ENCODE measurements around the gene ZC3H12D. TPM values are rescaled to one million over a fixed set of nuclear protein-coding genes. Genes with fewer than 3 reads are reported as not detected.
A peak's percentile ranks its signal among the peaks of the same experiment; 100 is the strongest.

ZC3H12D gene
- total and polyA plus RNA-seq, 2 of the 13 experiments (the other 11 are each of a cell fraction or from before 2014, with no cell fraction given), result 1.2 to 2.7 TPM

- TF ChIP-seq ZNF629 (CRISPR knock-in tag; conservative IDR thresholded peaks at IDR 0.05) (no peak), SOX6 (IDR thresholded peaks at IDR 0.05) (no peak), SOX6 (CRISPR knock-in tag; IDR thresholded peaks at IDR 0.05) (peak; percentile 67), HOXA3 (CRISPR knock-in tag; IDR thresholded peaks at IDR 0.05) (peak; percentile 52; the same call in 1 of the 2 replicates), PRMT3 (CRISPR knock-in tag; IDR thresholded peaks at IDR 0.05; ENCODE audit: borderline replicate concordance, low read depth) (no peak), GATAD2A (CRISPR knock-in tag; IDR thresholded peaks at IDR 0.05) (peak; percentile 55), NONO (IDR thresholded peaks at IDR 0.05) (no peak), NONO (CRISPR knock-in tag; conservative IDR thresholded peaks at IDR 0.05) (peak; percentile 69), FOXO1 (CRISPR knock-in tag; IDR thresholded peaks at IDR 0.05) (peak; percentile 80), ZNF382 (CRISPR knock-in tag; IDR thresholded peaks at IDR 0.05; ENCODE audit: borderline replicate concordance) (no peak), LBX2 (CRISPR knock-in tag; IDR thresholded peaks at IDR 0.05; ENCODE audit: borderline replicate concordance) (peak; percentile 37; the same call in 1 of the 2 replicates), U2AF1 (optimal IDR thresholded peaks at IDR 0.05; ENCODE audit: low read depth, low read length) (no peak), GPN1 (CRISPR knock-in tag; IDR thresholded peaks at IDR 0.05; ENCODE audit: borderline replicate concordance) (peak; percentile 49; the same call in 1 of the 2 replicates), ZNF335 (CRISPR knock-in tag; IDR thresholded peaks at IDR 0.05) (no peak), ZNF598 (CRISPR knock-in tag; IDR thresholded peaks at IDR 0.05; ENCODE audit: borderline replicate concordance) (peak; percentile 23; the same call in 1 of the 2 replicates)
- TF ChIP-seq, protein P1, sequence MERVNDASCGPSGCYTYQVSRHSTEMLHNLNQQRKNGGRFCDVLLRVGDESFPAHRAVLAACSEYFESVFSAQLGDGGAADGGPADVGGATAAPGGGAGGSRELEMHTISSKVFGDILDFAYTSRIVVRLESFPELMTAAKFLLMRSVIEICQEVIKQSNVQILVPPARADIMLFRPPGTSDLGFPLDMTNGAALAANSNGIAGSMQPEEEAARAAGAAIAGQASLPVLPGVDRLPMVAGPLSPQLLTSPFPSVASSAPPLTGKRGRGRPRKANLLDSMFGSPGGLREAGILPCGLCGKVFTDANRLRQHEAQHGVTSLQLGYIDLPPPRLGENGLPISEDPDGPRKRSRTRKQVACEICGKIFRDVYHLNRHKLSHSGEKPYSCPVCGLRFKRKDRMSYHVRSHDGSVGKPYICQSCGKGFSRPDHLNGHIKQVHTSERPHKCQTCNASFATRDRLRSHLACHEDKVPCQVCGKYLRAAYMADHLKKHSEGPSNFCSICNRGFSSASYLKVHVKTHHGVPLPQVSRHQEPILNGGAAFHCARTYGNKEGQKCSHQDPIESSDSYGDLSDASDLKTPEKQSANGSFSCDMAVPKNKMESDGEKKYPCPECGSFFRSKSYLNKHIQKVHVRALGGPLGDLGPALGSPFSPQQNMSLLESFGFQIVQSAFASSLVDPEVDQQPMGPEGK (CRISPR knock-in tag; IDR thresholded peaks at IDR 0.05), result peak; percentile 54; the same call in 1 of the 2 replicates
- TF ChIP-seq, protein P2, sequence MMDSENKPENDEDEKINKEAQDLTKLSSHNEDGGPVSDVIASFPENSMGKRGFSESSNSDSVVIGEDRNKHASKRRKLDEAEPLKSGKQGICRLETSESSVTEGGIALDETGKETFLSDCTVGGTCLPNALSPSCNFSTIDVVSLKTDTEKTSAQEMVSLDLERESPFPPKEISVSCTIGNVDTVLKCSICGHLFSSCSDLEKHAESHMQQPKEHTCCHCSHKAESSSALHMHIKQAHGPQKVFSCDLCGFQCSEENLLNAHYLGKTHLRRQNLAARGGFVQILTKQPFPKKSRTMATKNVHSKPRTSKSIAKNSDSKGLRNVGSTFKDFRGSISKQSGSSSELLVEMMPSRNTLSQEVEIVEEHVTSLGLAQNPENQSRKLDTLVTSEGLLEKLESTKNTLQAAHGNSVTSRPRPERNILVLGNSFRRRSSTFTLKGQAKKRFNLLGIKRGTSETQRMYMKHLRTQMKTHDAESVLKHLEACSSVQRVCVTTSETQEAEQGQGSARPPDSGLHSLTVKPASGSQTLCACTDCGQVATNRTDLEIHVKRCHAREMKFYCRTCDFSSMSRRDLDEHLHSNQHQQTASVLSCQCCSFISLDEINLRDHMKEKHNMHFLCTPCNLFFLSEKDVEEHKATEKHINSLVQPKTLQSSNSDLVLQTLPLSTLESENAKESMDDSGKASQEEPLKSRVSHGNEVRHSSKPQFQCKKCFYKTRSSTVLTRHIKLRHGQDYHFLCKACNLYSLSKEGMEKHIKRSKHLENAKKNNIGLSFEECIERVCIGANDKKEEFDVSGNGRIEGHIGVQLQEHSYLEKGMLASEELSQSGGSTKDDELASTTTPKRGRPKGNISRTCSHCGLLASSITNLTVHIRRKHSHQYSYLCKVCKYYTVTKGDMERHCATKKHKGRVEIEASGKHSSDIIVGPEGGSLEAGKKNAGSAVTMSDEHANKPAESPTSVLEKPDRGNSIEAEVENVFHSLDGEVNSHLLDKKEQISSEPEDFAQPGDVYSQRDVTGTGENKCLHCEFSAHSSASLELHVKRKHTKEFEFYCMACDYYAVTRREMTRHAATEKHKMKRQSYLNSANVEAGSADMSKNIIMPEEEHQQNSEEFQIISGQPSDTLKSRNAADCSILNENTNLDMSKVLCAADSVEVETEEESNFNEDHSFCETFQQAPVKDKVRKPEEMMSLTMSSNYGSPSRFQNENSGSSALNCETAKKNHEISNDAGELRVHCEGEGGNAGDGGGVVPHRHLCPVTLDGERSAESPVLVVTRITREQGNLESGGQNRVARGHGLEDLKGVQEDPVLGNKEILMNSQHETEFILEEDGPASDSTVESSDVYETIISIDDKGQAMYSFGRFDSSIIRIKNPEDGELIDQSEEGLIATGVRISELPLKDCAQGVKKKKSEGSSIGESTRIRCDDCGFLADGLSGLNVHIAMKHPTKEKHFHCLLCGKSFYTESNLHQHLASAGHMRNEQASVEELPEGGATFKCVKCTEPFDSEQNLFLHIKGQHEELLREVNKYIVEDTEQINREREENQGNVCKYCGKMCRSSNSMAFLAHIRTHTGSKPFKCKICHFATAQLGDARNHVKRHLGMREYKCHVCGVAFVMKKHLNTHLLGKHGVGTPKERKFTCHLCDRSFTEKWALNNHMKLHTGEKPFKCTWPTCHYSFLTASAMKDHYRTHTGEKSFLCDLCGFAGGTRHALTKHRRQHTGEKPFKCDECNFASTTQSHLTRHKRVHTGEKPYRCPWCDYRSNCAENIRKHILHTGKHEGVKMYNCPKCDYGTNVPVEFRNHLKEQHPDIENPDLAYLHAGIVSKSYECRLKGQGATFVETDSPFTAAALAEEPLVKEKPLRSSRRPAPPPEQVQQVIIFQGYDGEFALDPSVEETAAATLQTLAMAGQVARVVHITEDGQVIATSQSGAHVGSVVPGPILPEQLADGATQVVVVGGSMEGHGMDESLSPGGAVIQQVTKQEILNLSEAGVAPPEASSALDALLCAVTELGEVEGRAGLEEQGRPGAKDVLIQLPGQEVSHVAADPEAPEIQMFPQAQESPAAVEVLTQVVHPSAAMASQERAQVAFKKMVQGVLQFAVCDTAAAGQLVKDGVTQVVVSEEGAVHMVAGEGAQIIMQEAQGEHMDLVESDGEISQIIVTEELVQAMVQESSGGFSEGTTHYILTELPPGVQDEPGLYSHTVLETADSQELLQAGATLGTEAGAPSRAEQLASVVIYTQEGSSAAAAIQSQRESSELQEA (CRISPR knock-in tag; IDR thresholded peaks at IDR 0.05; ENCODE audit: not compliant biosample characterization), result peak; percentile 71
- TF ChIP-seq, protein P3, sequence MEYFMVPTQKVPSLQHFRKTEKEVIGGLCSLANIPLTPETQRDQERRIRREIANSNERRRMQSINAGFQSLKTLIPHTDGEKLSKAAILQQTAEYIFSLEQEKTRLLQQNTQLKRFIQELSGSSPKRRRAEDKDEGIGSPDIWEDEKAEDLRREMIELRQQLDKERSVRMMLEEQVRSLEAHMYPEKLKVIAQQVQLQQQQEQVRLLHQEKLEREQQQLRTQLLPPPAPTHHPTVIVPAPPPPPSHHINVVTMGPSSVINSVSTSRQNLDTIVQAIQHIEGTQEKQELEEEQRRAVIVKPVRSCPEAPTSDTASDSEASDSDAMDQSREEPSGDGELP (IDR thresholded peaks at IDR 0.05; ENCODE audit: borderline replicate concordance, low read depth), result peak; percentile 65; the same call in 1 of the 2 replicates
Observed at GRCh38 chr6:149431905-149432775, 52.7 kb downstream of the ZC3H12D start (continued).

Measured in HepG2 (cell line).